Mononuclear cell (primary cell): ENCODE data around the gene CARTPT. TPM values are rescaled to one million over a fixed set of nuclear protein-coding genes. Genes with fewer than 3 reads are reported as not detected.

Experiments
- H3K27me3 ChIP-seq: 2 replicates; pipeline ENCODE4 v1.6.0; 2011; ENCODE audit warnings: low read length, control low read depth; ENCODE audit not compliant: insufficient read depth
- H3K4me1 ChIP-seq: 2 replicates; pipeline ENCODE4 v1.5.1; 2011; ENCODE audit warnings: mild to moderate bottlenecking, low read length, control low read depth; ENCODE audit not compliant: insufficient read depth
- H3K4me3 ChIP-seq: 2 replicates; pipeline ENCODE4 v1.5.1; 2011; ENCODE audit warnings: mild to moderate bottlenecking, low read length, moderate library complexity
- H3K9me3 ChIP-seq: 2 replicates; pipeline ENCODE4 v1.5.1; 2011; ENCODE audit warnings: low read depth, mild to moderate bottlenecking, control low read depth, low read length
- total RNA-seq: library from RNA; depleted of rRNA; stranded (reverse); fragments of >200 nt; gene quantifications from one replicate; pipeline ENCODE4 v1.2.3, GENCODE V29; 2012

CARTPT gene
- total RNA-seq, 1 donor = not detected

DNA sequence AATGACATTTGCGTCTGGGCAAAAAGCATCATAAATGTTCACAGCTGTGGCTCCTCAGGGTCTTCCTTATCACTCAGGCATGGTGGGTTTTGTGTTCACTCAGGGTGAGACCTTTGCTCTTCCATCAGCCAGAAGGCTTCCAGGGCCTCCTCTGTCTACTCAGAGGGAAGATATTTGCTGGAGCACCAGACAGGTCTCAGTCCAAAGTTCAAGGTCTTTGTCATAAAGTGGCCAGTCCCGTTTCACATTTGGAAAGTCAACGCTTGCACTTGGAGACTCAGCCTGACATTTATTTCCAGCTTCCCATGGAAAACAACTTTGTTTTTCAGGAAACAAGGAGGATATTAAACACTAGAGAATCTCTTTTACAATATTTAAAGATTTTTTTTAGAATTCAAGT is 12.2 kb upstream of the CARTPT start:
- Histone ChIP-seq H3K4me3 (no peak overlapping the region), H3K4me1 (no peaks in the 10 kb centered on the region), H3K9me3 (no peaks in the 10 kb centered on the region), H3K27me3 (peaks cover 3% of the 10 kb centered on the region)

DNA sequence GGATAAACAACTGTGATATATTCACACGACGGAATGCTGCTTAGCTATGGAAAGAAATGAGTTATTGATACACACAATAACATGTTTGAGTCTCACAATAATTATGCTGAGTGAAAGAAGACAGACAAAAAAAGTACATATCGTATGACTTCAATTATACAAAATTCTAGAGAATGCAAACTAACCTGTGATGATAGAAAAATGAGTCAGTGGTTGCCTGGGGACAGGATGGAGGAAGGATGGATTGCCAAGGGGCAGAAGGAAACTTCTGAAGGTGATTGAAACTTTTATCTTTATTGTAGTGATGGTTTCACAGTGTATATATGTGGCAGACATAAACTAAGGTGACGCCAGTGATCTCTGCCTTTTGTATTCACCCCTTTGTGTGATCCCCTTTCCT is 7.5 kb upstream of the CARTPT start:
- Histone ChIP-seq H3K27me3 (peaks cover 7% of the 10 kb centered on the region), H3K9me3 (no peaks in the 10 kb centered on the region), H3K4me3 (no peak overlapping the region), H3K4me1 (no peaks in the 10 kb centered on the region)

DNA sequence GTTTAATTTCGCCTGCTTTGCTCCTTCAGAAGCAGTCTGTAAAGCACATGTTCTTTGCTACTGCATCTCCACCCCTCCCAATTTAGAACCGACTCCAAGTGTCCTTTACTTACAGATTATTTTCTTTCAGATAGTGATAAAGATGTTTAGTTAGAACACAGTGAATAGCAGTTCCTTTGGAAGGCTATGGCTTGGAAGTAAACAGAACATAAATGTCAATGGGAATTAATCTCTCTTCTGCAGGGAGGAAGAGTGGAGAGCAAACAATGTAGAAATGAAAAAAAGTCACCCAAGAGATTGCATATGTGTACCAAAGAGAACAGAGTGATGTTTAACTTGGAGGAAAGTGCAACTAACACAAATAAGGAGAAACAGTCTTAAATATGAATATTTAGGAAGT is 4.2 kb upstream of the CARTPT start:
- Histone ChIP-seq H3K9me3 (no peaks in the 10 kb centered on the region), H3K4me1 (no peaks in the 10 kb centered on the region), H3K27me3 (peaks cover 34% of the 10 kb centered on the region), H3K4me3 (no peak overlapping the region)

DNA sequence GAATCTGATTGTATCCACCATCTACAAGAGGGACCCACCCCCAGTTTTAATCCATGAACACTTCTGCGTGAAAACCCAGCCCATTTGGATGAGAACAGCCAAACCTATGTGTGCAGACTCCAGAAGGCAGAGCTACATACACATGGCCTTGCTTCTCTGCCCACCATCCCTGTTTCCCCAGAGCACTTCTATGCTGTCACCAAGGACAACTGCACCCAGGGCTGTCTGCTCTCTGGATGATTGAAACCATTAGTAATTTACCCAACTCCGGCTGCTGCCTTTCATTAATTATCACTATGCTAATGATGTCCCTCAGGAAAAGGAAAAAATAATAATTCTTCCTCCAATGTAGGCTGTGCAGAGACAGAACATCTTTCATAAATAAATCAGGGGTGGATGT is 8.9 kb downstream of the CARTPT start:
- H3K9me3 ChIP-seq = no peaks in the 10 kb centered on the region
- H3K4me3 ChIP-seq = no peak overlapping the region
- no peaks in the 10 kb centered on the region for H3K4me1 ChIP-seq
- H3K27me3 ChIP-seq = peaks cover 16% of the 10 kb centered on the region

DNA sequence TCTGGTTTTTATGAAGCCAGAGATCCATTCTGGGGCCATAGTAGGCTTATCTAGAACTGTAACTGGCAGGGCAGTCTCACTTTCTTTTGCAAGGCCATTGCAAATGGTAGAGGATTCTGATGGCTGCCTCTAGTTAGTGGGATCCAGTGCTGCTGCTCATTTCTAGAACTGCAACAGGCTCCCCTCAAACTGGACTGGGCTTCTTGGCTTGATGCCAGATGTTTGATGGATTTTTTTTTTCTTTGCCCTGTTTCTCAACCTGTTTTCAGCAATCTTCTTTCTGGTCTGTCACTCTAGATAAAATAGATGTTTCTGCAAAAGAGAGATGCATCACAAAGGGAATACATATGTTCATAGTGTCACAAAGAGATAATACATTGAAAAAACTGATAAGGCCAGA is 11.9 kb downstream of the CARTPT start:
- Histone ChIP-seq H3K9me3 (no peaks in the 10 kb centered on the region), H3K4me1 (no peaks in the 10 kb centered on the region), H3K27me3 (peaks cover 7% of the 10 kb centered on the region), H3K4me3 (no peak overlapping the region)

DNA sequence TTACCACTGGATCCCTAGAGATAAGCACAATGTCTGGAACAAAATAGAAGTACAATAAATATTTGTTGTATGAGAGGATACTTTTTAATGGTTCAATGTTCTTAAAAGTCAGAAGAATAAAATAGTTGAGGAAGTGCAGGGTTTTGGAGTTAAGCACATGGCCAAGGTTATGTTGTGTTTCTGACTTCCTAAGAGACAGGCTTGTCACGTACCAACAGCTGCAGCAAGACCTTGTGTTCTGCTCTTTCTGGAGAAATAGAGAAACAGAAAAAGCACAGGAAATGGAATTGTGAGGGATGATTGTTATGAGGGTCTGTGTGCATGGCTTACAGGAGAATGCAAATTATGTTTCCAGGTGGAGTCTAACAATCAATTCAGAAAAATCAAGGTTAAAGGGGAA is 12.9 kb downstream of the CARTPT start:
- Histone ChIP-seq H3K4me3 (no peak overlapping the region), H3K4me1 (no peaks in the 10 kb centered on the region), H3K27me3 (peaks cover 7% of the 10 kb centered on the region), H3K9me3 (no peaks in the 10 kb centered on the region)

DNA sequence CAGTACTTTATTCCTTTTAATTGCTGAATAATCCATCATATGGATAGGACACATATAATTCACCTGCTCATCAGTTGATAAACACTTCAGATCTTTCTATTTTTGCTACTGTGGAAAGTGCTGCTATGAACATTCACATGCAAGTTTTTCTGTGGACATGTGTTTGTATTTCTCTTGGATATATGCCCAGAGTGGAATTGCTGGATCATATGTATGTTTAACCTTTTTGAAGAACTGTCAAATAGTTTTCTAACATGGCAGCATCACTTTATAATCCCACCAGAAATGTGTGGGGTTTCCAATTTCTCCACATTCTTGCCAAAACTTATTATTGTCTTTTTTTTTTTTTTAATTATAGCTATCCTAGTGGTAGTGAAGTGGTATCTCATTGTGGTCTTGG is 15.1 kb downstream of the CARTPT start:
- Histone ChIP-seq H3K27me3 (no peaks in the 10 kb centered on the region), H3K4me1 (no peaks in the 10 kb centered on the region), H3K9me3 (no peaks in the 10 kb centered on the region), H3K4me3 (no peak overlapping the region)

DNA sequence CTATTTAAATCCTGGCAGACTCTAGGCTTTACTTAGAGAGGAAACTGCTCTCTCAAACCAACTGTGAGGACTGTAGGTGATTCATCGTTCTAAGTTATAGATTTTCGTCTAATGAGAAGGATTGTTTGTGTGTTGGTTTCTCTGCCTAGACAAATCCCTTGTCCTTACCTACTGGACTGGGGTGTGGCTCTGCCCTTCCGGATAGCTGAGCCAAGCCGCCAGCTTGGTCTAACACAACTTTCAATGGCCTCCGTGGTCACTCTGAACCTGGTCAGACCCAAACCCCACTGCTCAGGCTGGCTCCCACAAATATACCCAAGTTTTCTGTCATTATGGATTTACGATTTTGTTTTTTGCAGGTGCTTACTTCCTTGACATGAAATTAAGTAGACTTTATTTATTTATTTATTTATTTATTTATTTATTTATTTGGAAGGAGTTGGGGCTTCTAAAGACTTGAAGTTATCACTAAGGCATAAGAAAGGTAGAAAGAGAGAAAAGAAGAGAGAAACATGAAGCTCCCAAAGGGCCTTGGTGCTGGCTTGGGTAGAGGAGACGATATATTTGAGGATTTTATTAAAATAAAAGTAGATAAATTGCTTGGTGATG is 19.0 kb downstream of the CARTPT start:
- no peaks in the 10 kb centered on the region for H3K9me3 ChIP-seq
- no peaks in the 10 kb centered on the region for H3K27me3 ChIP-seq

DNA sequence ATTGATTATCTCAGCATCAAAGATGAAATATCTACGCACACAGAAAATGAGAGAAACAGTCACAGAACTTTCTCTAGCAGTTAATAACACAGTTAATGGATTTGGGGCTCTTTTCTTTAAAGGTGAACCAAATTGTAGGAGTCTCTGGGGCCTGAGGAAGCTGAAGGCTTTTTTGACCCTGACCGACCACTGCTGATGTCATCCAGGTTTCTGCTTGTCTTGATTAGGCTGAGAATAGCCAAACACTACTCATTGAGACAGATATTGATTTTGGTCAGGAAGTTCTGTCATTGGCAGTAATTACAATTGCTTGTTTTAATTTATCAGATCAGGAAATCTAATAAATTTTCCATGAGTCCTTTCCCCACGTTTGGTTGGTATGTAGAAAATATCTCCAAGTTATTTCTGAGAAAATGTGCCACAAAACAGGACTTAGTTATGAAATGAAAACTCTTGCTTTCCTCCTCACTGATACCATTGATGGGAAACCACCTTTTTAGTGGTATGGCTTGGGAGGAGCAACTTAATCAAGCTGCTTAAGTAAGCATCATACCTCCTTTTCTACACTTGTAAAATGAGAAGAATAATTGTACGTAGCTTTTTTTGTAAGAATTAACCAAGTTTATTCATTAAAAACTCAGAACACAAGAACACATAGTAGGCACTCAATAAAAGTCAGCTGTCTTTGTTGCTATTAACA is 19.7 kb downstream of the CARTPT start:
- H3K9me3 ChIP-seq = no peaks in the 10 kb centered on the region
- no peaks in the 10 kb centered on the region for H3K4me1 ChIP-seq

More for the DNA sequence above, 19.0 kb downstream of the CARTPT start:
- H3K4me1 ChIP-seq = no peaks in the 10 kb centered on the region
- H3K4me3 ChIP-seq = no peak overlapping the region

DNA sequence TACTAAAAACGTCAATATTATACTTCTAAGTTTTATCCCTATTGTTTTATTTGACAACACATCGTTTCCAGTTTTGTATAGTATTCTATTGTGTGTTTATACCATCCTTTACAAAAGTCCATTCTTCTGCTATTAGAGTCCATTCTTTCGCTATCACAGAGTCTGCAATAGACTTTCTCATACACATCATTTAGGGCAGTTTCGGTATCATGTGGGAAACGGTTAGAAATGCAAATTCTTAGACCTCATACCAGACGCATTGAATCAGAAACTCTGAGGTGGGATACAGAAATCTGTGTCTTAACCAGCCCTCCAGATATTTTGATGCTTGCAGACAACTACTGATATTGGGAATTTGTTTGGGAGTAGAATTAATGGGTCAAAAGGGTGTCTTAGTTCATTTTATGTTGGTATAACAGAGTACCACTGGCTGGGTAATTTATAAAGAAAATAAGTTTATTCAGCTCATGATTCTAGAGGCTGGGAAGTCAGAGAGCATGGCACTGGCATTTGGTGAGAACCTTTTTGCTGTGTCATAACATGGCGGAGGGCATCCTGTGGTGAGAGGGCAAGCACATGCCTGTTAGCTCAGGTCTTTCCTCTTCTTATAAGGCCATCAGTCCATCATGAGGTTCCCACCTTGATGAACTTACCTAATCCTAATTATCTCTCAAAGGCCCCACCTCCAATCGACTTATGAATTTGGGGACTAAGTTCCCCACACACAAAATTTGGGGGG is 21.1 kb downstream of the CARTPT start:
- no peaks in the 10 kb centered on the region for H3K27me3 ChIP-seq
- H3K9me3 ChIP-seq = no peaks in the 10 kb centered on the region
- H3K4me3 ChIP-seq = no peak overlapping the region
- no peaks in the 10 kb centered on the region for H3K4me1 ChIP-seq

More for the DNA sequence above, 19.7 kb downstream of the CARTPT start:
- no peaks in the 10 kb centered on the region for H3K27me3 ChIP-seq
- H3K4me3 ChIP-seq = no peak overlapping the region

DNA sequence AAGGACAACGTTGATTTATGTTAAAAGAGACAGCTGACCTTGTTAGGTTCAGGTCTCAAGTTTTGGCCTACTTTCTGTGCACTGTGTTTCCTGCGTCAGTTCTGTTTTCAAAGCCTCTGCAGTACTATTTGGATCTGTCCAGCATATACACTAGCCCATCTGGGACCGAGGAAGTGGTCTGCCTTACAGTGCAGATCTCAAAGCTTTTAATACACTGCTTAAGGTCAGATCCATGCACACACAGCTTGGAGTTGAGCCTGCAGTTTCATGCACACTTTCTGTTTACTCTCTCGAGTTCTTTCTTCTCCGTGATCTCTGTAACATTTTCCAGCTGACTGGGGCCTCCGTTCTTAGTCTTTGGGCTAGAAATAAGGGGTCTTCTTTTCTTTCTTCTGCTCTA is 24.1 kb downstream of the CARTPT start:
- Histone ChIP-seq H3K4me1 (no peaks in the 10 kb centered on the region), H3K9me3 (no peaks in the 10 kb centered on the region), H3K27me3 (no peaks in the 10 kb centered on the region), H3K4me3 (no peak overlapping the region)

DNA sequence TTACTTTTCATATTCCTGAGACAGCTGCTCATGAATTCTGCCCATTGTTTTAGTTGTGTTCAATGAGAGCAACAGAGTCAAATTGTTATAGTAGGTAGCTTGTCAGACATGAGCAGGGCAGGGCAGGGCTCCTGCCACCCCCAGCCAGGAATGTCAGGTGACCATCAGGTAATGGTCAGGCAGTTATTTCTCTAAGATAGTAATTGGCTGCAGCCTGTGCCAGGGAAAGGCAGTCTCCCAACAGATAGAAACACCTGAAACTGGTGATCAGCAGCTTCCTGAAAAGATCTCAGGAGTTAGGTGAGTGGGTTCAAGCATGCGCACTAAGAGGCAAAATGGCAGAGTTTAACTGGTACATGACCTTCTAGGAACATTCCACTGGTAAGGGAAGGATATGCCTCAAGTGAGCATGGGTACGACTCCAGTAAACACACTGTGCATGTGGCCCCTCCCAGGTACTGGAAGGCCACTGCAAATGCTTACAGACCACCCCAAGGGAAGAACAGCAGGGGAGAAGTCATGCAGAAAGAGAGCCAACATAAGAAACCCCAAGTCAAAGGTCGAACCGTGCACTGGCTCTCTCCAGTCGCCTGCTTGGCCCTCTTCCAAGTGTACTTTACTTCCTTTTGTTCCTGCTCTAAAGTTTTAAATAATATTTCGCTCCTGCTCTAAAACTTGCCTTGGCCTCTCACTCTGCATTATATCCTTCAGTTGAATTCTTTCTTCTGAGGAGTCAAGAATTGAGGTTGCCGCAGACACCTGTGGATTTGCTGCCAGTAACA is 25.1 kb downstream of the CARTPT start:
- Histone ChIP-seq H3K9me3 (no peaks in the 10 kb centered on the region), H3K4me3 (no peak overlapping the region), H3K27me3 (no peaks in the 10 kb centered on the region), H3K4me1 (no peaks in the 10 kb centered on the region)

DNA sequence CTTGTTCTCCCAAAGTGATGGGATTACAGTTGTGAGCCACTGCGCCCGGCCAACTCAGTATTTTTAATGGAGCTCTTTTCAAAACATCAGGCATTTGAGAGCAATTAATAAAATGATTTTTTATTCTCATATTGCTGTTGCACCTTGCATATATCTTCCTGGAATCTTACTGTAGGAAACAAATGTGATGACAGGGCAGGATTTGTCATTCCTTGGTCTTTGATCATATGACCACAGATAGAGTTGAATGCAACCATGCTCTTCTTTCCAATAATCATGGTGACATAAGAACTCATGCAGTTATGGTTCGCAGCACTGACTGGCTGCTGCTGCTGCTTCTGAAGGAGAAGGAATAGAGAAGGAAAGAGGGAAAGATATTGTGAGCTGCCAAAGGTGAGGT is 28.1 kb downstream of the CARTPT start:
- Histone ChIP-seq H3K9me3 (no peaks in the 10 kb centered on the region), H3K4me1 (no peaks in the 10 kb centered on the region), H3K27me3 (no peaks in the 10 kb centered on the region), H3K4me3 (no peak overlapping the region)

DNA sequence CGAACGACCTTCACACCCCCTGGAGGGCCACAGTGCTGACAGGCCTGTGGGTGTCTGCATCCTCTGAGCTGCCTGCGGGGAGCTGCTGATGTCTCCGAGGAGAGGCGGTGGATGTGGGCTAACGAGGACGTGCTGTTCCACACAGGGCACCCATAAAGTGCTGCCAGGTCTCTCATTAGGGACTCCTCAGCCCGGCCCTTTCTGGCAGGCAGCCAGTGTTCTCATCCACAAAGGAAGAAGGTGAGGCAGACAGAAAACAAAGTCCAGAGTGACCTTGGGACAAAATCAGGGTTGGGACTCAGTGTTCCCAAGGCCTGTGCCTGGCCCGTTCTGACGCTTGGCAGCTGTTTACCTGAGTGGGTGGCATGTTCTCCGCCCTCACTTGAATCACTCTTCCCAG is 29.3 kb downstream of the CARTPT start:
- no peaks in the 10 kb centered on the region for H3K9me3 ChIP-seq
- H3K4me3 ChIP-seq = no peak overlapping the region
- H3K27me3 ChIP-seq = no peaks in the 10 kb centered on the region
- H3K4me1 ChIP-seq = no peaks in the 10 kb centered on the region

DNA sequence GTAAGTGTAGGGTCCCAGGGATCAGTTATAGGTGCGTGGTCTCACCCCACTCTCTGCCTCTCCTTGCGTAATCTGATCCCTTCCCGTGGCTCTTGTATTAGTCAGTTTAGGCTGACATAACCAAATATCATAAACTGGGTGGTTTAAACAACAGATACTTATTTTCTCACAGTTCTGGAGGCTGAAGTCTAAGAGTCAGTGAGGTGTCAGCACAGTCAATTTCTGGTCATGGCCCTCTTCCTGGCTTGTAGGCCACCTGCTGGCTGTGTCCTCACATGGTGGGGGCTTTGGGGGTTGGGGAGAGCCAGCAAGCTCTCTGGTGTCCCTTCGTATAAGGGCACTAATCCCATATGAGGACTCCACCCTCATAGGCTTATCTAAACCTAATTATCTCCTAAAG is 32.3 kb downstream of the CARTPT start:
- H3K9me3 ChIP-seq = no peaks in the 10 kb centered on the region
- H3K27me3 ChIP-seq = no peaks in the 10 kb centered on the region
- no peak overlapping the region for H3K4me3 ChIP-seq
- H3K4me1 ChIP-seq = no peaks in the 10 kb centered on the region
